ENCODE data around the gene RPL38. TPM values are rescaled to one million over a fixed set of nuclear protein-coding genes. Genes with fewer than 3 reads are reported as not detected.

The RPL38 gene
- total and polyA plus RNA-seq, 2 of the 4 experiments (the other 2 are of a cell fraction): 111 to 527 TPM

DNA sequence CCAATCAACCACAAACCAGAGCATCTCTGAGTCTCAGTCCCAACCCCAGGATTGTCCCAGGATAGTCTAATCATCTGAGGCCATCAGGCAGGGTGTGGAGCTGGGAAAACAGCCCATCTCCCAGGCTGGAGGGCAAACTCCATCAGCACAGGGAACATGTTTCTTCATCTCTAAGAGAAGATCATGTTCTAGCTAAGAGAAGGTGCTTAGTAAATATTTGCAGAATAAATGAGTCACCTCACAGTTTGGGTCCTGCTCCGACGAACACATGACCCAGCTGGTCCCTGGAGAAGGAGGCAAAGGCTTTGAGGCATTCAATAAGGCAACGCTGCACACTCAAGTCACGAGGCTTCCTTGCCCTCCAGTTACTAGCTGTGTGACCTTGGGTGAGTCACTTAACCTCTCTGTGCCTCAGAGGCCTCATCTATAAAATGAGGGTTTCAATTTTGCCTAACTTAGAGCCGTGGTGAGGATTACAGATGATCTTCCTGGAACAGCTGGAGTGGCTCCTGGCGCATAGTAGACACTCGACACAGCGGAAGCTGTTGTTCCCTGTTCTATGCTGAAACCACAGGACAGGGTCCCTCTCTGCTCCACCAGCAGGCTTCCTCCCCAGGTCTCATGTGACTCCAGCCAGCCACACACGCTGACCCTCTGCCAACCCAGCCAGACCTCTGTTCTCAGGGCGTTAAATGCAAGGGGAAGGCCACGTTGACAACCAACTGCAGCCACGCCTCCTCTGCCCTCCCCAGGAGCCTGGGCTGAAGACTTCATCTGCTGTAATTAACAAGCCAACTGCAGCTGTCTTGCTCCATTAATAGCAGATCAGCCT is 10.3 kb upstream of the RPL38 start:
- WGBS, 2 experiments (ENCODE audit: extremely low coverage in 2 of 2, insufficient read length in 1 of 2): 28% methylated on average over 2 of the region's 12 CpGs; no CpG with 5 or more reads in 1 of the 2 experiments
- H4K5ac ChIP-seq (ENCODE audit: low read depth, low read length): no peak overlapping the region
- ChIA-PET CTCF (no interaction called here), POLR2A (ENCODE audit: unreplicated experiment) (interaction anchor here (0.6 kb wide), 1 partner anchor 12 kb away, joined by 3 read pairs; no protein-coding TSS in a partner anchor)
- peak; percentile 37 for ATAC-seq (ENCODE audit: low read depth)
- no peaks in the 10 kb centered on the region for H4K20me1 ChIP-seq (ENCODE audit: insufficient read depth, low read length)
- H2AK5ac ChIP-seq (ENCODE audit: low read depth, low read length): no peak overlapping the region
- no peak overlapping the region for H3K18ac ChIP-seq (ENCODE audit: low read depth, low read length)
- in situ Hi-C loops (cut with MboI; ENCODE audit: low sequenced_read_pairs): loop anchor here (25.0 kb wide), 1 partner anchor 931 kb away; the partner anchor contains the start of gene CPSF4L
- no peaks in the 10 kb centered on the region for H3K36me3 ChIP-seq (ENCODE audit: control insufficient read depth, insufficient read depth, low read length)
- peaks cover 25% of the 10 kb centered on the region; the same call in 1 of the 2 replicates for H3K27me3 ChIP-seq (ENCODE audit: control insufficient read depth, insufficient read depth, low read length)
- no peak overlapping the region for H3K27ac ChIP-seq (ENCODE audit: insufficient read depth, low read length)
- intact Hi-C loops (cut with micrococcal nuclease): no loop called here
- no peak for DNase-seq
- dilution Hi-C loops (cut with HindIII; ENCODE audit: low sequenced_read_pairs, unreplicated experiment): no loop called here
- H2BK20ac ChIP-seq (ENCODE audit: low read depth, low read length): no peak overlapping the region
- H3K4me1 ChIP-seq (ENCODE audit: control insufficient read depth, insufficient read depth, low read length): no peaks in the 10 kb centered on the region
- H3K9ac ChIP-seq (ENCODE audit: low read depth, low read length): no peak overlapping the region
- no peak overlapping the region for H3K4me2 ChIP-seq (ENCODE audit: low read depth, low read length)
- H3K4me3 ChIP-seq (ENCODE audit: insufficient read depth, low read depth, low read length): no peak overlapping the region
- H4K91ac ChIP-seq (ENCODE audit: insufficient read depth, low read depth, low read length): no peak overlapping the region
- no peak overlapping the region for H4K8ac ChIP-seq (ENCODE audit: low read depth in 2 of 2, low read length in 2 of 2)
- H3K79me1 ChIP-seq (ENCODE audit: low read depth in 1 of 2, low read length in 2 of 2): no peaks in the 10 kb centered on the region
- TF ChIP-seq NFE2L2 (IDR thresholded peaks at IDR 0.05; ENCODE audit: low read depth, low read length) (no peak), SMC3 (IDR thresholded peaks at IDR 0.05; ENCODE audit: low read depth, low read length) (no peak), POLR2A (IDR thresholded peaks at IDR 0.05; ENCODE audit: low read depth, low read length) (no peak), CHD1 (IDR thresholded peaks at IDR 0.05; ENCODE audit: low read depth, low read length) (no peak), FOS (IDR thresholded peaks at IDR 0.05; ENCODE audit: low read depth, low read length) (no peak), BHLHE40 (IDR thresholded peaks at IDR 0.05; ENCODE audit: low read depth, low read length) (no peak), RAD21 (IDR thresholded peaks at IDR 0.05; ENCODE audit: low read length) (no peak), MAFK (IDR thresholded peaks at IDR 0.05; ENCODE audit: low read depth, low read length) (no peak), MXI1 (IDR thresholded peaks at IDR 0.05; ENCODE audit: borderline replicate concordance, low read depth, low read length) (no peak), RCOR1 (IDR thresholded peaks at IDR 0.05; ENCODE audit: insufficient replicate concordance, low read length) (no peak), RFX5 (IDR thresholded peaks at IDR 0.05; ENCODE audit: low read depth, low read length) (no peak)
- TF ChIP-seq, protein P1, sequence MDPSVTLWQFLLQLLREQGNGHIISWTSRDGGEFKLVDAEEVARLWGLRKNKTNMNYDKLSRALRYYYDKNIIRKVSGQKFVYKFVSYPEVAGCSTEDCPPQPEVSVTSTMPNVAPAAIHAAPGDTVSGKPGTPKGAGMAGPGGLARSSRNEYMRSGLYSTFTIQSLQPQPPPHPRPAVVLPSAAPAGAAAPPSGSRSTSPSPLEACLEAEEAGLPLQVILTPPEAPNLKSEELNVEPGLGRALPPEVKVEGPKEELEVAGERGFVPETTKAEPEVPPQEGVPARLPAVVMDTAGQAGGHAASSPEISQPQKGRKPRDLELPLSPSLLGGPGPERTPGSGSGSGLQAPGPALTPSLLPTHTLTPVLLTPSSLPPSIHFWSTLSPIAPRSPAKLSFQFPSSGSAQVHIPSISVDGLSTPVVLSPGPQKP (IDR thresholded peaks at IDR 0.05; ENCODE audit: borderline replicate concordance, low read depth, low read length): no peak
- TF ChIP-seq, protein P2, sequence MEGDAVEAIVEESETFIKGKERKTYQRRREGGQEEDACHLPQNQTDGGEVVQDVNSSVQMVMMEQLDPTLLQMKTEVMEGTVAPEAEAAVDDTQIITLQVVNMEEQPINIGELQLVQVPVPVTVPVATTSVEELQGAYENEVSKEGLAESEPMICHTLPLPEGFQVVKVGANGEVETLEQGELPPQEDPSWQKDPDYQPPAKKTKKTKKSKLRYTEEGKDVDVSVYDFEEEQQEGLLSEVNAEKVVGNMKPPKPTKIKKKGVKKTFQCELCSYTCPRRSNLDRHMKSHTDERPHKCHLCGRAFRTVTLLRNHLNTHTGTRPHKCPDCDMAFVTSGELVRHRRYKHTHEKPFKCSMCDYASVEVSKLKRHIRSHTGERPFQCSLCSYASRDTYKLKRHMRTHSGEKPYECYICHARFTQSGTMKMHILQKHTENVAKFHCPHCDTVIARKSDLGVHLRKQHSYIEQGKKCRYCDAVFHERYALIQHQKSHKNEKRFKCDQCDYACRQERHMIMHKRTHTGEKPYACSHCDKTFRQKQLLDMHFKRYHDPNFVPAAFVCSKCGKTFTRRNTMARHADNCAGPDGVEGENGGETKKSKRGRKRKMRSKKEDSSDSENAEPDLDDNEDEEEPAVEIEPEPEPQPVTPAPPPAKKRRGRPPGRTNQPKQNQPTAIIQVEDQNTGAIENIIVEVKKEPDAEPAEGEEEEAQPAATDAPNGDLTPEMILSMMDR (conservative IDR thresholded peaks at IDR 0.05; ENCODE audit: low read depth, low read length): no peak
- TF ChIP-seq, protein P3, sequence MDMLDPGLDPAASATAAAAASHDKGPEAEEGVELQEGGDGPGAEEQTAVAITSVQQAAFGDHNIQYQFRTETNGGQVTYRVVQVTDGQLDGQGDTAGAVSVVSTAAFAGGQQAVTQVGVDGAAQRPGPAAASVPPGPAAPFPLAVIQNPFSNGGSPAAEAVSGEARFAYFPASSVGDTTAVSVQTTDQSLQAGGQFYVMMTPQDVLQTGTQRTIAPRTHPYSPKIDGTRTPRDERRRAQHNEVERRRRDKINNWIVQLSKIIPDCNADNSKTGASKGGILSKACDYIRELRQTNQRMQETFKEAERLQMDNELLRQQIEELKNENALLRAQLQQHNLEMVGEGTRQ (IDR thresholded peaks at IDR 0.05; ENCODE audit: low read depth, low read length): no peak
- no peak overlapping the region for H3K14ac ChIP-seq (replicated peaks; ENCODE audit: low read depth, low read length)
- H2BK120ac ChIP-seq (ENCODE audit: low read depth, low read length): no peak overlapping the region
- H3K9me3 ChIP-seq (ENCODE audit: control insufficient read depth, insufficient read depth, low read length): no peaks in the 10 kb centered on the region
- no peak overlapping the region for H2BK5ac ChIP-seq (ENCODE audit: low read depth, low read length, poor library complexity, severe bottlenecking)
- no peak overlapping the region for H2BK15ac ChIP-seq (ENCODE audit: low read depth, low read length)
- no peak overlapping the region for H3K56ac ChIP-seq (ENCODE audit: extremely low read depth, insufficient read depth, low read length)
- H3K23ac ChIP-seq (ENCODE audit: low read depth, low read length): no peak overlapping the region
- BruUV-seq (replicated peaks): no TSS peak
- no peak overlapping the region for H2AK9ac ChIP-seq (replicated peaks; ENCODE audit: low read depth, low read length, poor library complexity)
- H3K9me1 ChIP-seq (ENCODE audit: insufficient read depth, low read length): no peaks in the 10 kb centered on the region
- H3K4ac ChIP-seq (ENCODE audit: low read depth, low read length): no peak overlapping the region
- H2AFZ ChIP-seq (replicated peaks; ENCODE audit: low read length, poor library complexity): peak overlapping the region; percentile 61
